HG02884 (cell line): ENCODE measurements around the gene RPS6KA2.

Experiments used
- ATAC-seq: cut with Tn5 transposase; IDR thresholded peaks from one replicate; pipeline ENCODE4 v1.9.1; 2021; ENCODE audit warnings: mild to moderate bottlenecking, moderate library complexity; ENCODE audit not compliant: unreplicated experiment

Gene RPS6KA2

DNA sequence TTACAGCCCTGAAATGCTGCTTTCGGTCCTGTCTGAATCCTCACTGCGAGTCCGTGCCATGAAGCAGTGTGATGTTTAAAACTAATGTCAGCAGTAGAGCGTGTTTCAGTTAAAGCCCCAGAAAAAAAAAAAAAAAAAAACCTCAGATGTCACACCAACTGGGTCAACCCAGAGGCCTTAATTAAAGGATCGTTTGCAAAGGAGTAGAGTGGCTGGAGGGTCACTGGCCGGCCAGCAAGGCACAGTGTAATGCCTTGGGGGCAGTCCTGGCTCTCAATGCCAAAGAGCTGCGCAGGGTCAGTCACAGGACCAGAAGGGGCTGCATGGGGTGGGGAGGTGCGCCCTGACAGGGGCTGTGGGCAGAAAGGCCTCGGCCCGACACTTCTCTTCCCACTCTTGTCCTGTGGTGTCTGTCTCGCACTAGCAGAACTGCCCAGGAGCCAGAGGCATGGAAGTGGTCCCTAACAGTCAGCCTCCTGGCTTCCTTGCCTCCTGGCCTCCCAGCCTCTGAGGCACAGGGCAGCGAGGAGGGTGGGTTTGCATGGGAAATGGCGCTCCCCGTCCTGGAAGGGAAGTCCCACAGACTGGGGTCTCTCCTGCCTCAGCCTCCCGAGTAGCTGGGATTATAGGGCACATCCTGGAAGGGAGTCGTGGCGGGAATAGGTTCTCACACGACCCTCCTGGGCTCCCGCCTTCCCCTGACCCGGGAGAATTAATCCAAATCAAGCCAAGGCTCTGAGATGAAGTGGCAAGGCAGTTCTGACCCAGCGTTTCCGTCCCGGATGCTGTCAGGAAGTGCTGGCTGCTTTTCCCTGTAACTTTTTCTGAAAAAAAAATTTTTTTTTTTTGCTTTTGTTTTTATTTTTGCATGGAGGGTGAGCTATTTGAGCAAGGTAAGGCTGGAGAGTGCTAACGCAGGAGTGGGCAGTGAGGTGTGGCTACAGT is 190.6 kb downstream of the RPS6KA2 start:
- no peak for ATAC-seq

DNA sequence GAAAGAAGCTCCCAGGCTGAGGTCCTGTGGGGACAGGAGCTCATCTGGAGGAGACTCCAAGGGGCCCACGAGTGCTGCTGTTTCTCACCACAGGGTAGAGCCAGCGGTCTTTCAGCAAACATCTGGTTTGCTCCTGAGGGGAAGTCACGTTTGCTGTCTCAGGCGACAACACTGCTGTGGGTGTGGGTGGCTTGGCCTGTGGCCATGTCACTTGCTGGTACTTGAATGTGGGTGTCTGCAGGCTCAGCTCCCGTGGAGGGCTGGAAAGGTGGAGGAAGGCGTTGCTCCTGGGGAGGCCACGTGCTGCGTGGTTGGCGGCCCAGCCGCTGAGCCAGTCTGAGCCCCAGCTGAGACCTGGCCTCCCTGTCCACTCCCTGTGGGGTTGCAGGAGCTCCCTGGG is 191.5 kb downstream of the RPS6KA2 start:
- peak; percentile 72 for ATAC-seq

DNA sequence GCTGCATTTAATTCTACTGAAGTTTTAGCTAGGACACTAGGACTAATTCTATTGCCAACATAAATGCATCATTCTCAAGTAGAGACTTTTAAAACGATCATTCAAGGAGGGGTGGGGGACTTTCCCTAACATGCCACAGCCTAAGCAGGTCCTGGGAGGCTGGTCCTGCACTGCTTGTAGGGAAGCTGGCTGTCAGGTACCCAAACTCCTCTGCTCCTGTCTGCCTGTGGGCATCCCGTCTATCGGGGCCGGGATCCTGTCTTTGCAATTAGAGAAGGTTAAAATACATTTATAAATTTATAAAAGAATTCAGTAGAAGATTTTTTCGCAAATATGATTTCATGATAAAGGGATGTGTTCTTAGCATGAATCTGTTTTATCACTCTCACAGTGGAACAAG is 192.7 kb downstream of the RPS6KA2 start:
- ATAC-seq: no peak

DNA sequence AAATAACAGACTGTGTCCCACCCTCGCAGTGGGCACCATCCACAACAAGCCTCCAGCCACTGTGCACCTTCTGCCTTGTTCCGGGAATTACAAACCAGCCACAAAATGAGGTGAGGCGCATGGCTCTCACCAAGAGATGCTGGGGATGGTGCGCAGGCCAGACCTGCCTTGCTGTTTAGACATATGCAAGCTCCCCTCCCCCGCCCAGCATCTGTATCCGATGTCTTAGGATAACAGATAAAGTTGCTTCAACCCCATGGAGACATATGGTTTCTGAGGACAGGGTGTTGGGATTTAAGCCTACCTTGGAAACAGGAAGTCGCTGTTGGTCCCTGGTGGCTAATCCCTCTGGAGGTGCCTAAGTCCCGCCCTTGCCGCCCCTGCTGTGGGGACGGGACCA is 194.0 kb downstream of the RPS6KA2 start:
- ATAC-seq: no peak

DNA sequence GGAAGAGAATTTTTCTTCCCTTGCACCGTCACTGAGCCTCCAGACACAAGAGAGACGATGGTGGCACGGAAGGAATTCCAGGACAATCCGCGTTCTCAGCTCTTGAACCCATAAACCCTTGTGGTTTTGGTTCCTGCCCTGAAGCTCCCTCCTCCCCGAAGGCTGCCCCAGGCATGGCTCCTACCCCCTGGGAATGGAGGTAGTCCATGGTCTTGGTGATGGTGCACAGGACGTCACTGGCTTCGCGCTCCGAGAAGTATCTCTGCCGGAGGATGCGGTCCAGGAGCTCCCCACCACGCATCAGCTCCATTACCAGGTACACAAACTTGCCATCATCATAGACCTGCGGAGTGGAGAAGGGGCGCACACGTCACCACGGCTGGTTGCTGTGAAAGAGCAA is 196.8 kb downstream of the RPS6KA2 start:
- no peak for ATAC-seq

DNA sequence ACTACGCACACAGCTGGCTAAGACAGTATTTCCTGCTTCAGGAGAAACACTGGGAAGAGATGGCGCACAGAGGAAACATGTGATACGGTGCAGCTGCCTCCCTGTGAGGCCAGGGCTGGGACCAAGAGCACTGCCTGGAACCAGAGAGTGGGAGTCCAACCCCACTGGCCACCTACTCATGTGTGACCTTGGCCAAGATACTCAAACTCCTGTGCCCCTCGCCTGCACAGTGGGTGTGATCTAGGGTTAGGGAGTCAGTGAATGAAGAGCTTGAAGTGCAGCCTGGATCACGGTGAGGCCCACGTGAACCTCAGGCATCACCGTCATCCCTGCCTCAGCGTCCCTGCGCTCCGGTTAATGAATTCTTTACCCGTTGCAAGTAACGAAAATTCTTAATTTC is 202.6 kb downstream of the RPS6KA2 start:
- no peak for ATAC-seq

DNA sequence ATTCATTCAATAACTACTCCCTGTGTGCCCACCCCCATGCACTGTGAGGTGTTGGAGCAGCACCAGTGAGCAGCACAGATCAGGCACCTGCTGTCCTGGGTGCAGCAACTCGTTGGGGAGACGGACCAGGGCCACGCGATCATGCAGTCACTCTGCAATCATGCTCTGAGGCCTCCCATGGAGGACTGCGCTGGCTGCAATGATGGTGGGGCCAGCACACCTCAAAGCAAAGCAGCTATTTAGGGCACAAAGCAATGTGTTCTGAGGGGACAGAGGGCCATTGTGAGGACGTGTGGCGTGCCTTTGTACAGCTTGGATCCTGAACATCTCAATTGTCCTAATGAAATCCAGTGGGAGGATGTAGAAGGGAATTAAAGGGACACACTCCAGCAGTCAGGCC is 203.3 kb downstream of the RPS6KA2 start:
- ATAC-seq: no peak

DNA sequence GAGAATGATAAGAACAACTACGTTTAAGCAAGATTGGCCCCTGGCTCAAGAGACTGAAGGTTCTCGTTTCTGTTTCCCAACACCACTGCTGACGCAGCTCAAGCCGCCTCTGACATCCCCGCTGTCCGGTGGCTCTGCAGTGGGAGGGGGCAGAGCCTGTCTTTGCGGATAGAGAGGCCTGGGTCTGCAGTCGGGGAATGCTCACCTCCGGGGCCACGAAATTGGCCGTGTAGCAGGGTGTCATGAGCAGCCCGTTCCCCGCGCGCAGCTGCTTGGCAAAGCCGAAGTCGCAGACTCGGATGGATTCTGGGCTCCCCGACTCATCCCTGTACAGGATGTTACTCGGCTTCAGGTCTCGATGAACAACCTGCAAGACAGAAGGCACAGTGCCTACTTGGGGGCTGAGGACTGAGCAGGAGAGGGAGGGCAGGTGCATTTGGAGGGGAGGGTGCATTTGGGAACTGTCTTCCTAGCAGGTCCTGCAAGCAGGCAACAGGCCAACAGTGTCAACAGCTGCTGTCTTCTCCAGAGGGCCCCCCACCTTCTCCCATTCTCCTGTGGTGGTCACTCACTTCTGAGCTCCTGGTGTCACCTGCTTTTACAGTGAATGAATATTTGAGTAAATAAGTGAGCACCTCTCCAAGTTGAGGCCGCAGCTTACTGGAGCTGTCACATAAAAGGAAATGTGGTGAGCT is 203.9 kb downstream of the RPS6KA2 start:
- ATAC-seq: no peak

DNA sequence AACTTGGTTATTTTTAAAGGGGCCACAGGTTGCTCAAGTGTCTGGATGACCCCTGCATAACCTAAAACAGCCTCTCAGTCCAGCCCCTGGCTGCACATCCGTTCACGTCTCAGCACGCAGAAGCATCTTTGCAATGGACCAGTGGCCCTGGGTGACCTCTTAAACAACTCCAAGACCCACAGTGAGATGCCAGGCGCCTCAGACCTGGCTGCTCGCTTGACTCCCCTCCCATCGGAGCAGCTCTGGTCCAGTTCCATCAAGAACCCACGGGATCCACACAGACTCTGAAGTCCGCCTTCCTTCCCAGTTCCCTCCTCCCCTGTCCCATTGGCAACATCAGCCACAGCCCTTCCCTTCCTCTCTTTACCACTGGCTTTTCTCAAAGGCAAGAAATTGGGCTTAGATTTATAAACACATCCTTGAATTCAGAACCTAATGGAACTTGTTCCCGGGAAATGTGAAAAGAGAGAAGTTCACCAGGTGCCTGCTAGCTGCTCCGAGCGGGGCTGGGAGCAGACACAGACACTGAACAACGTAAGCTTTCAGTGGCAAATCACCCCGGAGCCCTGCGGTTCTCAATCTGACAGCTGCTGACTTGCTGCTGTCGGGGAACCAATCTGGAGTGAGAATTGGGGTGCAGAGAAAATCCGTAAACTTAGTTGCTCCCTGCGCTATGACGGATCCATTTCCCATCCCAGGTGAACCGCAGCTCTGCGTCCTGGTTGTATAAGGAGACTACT is 204.7 kb downstream of the RPS6KA2 start:
- ATAC-seq: no peak

DNA sequence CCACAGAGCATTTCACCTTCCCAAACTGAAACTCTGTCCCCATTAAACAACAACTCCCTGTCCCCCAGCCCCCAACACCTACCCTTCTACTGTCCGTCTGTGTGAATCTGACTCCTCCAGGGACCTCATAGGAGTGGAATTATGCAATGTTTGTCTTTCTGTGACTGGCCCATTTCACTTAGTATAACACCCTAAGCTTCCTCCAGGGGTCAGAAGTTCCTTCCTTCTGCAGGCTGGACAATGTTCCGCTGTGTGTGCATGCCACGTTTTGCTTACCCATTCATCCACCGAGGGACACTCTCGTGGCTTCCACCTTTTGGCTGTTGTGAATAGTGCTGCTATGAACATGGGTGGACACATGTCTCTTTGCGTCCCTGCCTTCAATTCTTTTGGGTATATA is 206.7 kb downstream of the RPS6KA2 start:
- no peak for ATAC-seq

DNA sequence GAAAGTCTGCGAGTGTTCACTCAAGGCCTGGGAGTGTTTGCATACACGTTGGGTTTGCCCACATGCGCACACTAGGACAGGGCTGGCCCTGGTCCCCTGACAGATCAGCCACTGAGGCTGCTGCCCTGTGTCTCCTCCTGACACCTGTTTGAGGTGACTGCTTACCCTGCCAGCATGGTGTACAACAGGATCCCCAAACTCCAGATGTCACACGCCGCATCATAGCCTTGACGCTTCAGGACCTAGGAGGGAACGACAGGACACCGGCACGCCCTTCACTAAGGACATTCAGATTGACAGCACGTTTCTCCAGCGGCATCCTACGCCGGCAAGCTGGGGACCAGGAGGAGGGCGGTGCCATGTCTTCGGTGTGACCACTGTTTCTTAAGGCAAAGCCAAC is 207.3 kb downstream of the RPS6KA2 start:
- peak; percentile 17 for ATAC-seq

DNA sequence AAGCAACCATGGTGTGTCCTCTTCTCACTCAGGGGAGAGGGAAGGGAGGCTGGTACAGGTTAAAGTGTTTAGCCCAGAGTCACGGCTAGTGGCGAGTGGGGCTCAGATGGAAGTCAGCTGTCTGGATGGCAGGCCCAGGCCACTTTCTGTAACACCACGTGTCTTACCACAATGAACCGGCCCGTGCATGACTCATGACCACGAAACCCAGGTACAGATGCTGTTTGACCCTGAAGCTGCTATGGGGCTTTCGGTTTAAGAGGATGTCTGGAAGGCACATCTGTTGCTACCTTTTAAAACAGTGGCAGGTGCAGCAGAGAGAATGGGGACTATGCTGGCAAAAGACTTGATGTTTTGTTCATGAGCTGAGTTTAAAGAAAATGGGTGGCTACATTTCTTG is 207.8 kb downstream of the RPS6KA2 start:
- peak; percentile 88 for ATAC-seq

DNA sequence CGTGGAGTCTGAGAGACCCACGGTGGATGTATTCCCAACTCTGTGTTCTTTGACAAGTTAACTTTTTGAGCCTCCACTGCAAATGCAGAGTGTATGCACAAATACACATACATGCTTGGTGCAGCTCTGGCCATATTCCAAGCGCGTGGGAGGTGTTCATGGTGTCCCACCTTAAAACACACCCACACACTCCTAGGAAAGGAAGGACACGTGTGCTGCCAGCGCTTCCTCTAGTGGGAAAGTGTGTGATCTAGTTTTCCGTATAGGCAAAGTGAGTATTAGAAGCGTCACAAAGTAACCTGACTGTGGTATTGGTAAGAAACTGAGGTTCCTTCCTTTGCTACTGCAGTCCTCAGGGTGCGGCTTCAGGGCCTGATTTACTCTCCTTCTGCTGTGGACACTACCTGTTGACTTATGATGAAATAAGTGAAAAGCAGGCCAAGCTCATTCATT is 208.3 kb downstream of the RPS6KA2 start:
- ATAC-seq: no peak

DNA sequence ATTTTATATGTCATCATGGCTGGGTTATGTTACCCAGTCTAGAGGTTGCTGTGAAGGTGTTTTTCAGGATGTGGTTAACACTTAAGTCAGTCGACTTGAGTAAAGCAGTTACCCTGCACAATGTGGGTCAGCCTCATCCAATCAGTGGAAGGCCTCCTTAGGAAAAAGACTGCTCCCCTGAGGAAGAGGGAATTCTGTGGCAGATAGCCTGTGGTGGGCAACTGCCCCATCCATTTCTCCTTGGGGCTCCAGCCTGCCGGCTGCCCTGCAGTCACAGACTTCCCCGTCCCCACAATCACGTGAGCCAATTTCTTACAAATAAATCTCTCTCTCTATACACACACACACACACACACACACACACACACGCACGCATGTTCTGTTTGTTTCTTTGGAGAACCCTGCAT is 209.8 kb downstream of the RPS6KA2 start:
- no peak for ATAC-seq

DNA sequence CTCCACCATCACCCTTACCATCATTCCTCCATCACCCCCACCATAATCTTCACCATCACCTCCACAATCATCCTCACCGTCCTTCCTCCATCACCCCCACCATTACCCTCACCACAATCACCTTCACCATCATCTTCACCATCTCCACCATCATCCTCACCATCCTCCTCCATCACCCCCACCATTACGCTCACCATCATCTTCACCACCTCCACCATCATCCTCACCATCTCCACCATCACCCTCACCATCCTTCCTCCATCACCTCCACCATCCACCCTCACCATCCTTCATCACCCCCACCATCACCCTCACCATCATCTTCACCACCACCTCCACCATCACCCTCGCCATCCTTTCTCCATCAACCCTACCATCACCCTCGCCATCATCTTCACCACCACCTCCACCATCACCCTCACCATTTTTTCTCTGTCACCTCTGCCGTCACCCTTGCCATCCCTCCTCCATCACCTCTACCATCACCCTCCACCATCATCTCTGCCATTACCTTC is 211.2 kb downstream of the RPS6KA2 start:
- ATAC-seq: no peak

DNA sequence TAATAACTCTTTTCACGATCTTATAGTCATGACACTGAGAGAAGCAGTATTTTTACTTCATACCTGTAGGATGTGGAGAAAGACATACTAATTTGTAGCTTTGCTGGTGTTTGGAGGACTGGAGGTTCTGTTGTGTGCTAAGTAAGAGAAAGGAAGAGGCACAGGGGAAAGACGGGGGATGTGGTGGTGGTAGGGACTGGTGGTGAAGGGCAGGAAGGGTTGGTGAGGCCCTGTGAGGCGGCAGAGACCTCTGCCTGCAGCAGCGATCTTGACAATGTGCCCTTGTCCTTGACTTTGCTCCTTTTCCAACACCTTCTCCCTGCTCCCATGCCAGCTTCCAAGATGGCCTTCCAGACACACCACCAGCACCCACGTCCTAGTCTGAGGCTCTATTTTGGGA is 211.7 kb downstream of the RPS6KA2 start:
- ATAC-seq: no peak

DNA sequence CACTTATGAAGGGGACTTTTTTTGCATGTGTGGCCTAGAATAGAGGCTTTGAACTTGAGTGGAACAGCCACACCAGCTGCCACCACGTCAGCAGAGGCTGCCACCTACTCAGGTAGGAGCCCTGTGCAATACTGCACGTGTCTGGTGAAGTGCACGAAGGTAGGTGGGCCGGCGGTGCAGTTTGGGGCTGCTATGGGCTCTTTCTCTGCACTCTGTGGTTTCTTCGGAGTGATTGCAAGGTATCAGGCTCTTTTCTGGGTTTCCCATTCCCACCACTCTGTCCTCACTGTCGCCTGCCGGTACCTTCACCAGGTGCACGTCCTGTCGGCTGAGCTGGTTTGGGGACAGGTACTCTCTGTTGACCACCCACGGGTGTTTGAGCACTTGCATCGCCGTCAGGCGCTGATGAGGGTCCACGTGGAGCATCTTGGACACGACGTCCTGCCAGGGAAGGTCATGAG is 213.5 kb downstream of the RPS6KA2 start:
- no peak for ATAC-seq

DNA sequence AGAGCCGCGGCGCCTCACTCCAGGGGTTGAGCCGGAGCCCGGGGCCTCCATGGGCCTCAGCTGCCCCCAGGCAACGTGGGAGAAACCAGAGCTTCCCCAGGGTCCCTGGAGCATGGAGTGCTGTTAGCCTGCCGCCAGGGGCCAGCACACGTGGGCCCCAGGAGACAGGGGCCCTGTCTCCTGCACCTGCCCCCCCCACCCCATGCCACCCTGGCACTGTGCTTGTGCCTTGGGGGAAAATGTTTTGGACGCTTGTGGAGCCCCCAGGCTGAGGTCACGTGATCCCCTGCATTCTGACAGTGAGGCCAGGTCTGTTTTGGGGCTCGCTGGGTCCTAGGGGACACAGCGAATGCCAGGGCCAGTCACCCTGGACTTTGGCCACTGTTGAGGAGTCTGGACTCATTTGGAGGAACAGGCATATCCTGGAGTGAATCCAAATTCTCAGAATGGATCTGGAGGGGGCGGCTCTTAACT is 214.1 kb downstream of the RPS6KA2 start:
- no peak for ATAC-seq

DNA sequence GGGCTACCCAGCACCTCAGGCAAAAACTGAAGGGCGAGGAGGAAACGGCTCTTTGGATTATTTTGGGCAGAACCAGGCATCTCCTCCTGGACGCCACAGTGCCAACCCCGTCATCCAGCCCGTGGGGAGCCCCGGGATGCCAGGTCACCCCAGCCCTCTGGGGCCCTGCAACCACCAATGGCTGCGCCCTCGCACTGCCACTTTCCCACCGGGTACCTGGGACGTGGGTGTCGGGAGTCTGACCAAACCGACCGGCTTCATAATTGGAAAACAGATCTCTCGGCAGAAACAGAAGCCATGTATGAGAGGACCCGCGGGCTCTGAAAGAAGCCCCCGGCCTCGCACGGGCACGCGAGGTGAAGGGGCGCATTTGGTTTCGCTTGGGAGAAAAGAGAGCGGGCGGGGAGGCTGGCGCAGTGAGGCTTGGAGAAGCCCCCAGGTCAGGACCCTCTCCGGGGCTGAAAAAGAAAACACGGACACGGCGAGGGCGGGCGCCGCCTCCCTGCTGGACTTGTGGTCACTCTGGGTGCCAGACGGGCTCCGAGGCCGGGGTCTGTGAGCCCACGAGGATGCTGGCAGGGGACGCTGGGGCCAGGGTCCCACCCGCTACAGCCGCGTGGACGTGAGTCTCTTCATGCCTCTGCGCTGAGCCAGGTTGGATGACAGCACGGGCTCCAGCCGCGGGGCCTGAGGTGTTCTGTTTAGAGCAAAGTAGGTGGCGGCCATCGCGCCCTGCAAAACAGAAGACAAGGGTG is 214.7 kb downstream of the RPS6KA2 start:
- ATAC-seq: no peak

DNA sequence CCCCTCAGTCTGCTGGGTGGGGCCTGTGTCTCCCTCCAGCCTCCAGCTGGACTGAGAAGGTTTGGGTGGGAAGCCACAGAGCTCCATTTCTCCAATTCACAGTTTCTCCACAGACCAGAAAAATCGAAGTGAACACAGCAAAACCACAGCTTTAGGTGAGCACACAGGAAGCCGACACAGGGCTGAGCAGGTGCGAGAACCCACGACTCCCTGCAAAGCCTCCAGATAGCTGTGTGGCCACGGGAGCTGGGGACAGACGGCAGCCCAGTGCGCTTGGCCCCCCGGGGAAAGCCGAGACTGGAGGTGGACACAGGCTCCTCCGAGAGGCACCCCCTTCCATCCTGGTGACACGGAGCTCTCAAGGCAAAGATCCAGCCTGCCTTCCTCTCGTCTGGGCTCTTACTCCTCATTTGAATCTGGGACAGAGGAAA is 215.3 kb downstream of the RPS6KA2 start:
- no peak for ATAC-seq
